Renal cortical epithelial cell (primary cell): ENCODE results near the gene PRKD1. TPM values are rescaled to one million over a fixed set of nuclear protein-coding genes. Genes with fewer than 3 reads are reported as not detected.
"Not testable (repeated sequence)": the region's sequence is repeated elsewhere in the genome, so short reads cannot be mapped to it uniquely, and the experiment has no call there.

ENCODE experiments used
- DNase-seq: peaks from one replicate; pipeline ENCODE4 v3.0.0-alpha.2; 2011; ENCODE audit warnings: low read depth
- total RNA-seq: library from RNA; depleted of rRNA; stranded (reverse); fragments of >200 nt; gene quantifications from 2 replicates; pipeline ENCODE4 v1.2.3, GENCODE V29; 2014

PRKD1 gene
- total RNA-seq, 1 donor from 2014 or later, result 39.1 TPM

GRCh38 chr14:29743531-29743930 is 184.1 kb downstream of the PRKD1 start:
- no peak for DNase-seq

- DNase-seq, result peak; percentile 49
These were observed 185.7 kb downstream of the PRKD1 start for GRCh38 chr14:29741909-29742401.

GRCh38 chr14:29740491-29740890 is 187.2 kb downstream of the PRKD1 start:
- peak; percentile 6 for DNase-seq

GRCh38 chr14:29738950-29739349 is 188.7 kb downstream of the PRKD1 start:
- DNase-seq, result no peak

DNA sequence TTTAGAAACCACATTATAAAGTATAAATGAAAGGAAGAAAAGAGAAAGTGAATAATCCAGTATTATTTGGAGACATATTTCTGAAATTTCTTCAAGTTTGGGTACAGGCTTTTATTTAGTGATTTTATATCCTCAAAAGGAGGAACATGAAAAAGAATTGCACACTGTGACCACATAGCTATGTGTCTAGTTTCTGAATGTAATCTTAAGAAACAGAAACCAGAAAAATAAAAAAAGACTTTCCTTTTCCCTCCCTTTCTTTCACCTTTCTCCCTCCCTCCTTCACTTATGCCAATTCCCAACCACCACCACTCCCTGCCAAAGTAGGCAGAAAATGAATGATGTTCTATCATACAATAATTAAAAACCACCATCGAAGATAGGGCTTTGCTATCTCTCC is 189.6 kb downstream of the PRKD1 start:
- no peak for DNase-seq

GRCh38 chr14:29735459-29735858 is 192.2 kb downstream of the PRKD1 start:
- DNase-seq, result no peak

DNA sequence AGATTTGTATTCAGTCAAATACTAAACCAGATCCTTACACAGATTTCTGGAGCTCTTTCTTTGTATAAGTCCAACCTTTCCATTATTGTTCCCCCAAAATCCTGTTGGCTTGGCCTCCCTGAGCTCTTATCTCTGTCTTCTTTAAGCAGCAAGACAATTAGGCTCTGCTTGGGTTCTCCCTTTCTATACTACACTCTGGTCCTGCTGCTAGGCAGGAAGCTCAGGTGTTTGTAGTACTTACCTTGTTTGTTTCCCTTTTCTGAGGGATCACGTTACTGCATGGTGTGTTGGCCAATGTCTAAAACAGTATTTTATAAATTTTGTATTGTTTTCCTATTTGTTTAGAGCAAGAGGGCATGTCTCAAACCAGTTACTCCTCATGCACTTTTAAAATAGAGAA is 192.9 kb downstream of the PRKD1 start:
- DNase-seq, result no peak

DNA sequence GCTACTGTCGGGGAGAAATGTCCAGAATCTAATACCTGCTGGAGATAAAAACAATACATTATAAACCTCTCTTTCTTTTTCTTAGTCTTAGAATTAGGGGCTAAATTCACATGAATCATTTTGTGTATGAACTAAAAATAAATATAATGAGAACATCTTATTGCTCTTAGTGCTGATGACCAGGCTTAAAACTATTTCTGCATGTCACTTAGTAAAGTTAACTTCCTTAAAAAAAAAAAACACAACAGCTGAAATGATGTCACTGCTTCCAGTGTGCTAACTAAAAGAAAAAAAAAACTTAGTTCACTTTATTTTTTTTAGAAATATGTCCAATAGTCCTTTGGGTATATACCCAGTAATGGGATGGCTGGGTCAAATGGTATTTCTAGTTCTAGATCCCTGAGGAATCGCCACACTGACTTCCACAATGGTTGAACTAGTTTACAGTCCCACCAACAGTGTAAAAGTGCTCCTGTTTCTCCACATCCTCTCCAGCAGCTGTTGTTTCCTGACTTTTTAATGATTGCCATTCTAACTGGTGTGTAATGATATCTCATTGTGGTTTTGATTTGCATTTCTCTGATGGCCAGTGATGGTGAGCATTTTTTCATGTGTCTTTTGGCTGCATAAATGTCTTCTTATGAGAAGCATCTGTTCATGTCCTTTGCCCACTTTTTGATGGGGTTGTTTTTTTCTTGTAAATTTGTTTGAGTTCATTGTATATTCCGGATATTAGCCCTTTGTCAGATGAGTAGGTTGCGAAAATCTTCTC is 200.9 kb downstream of the PRKD1 start:
- DNase-seq, result peak; percentile 37

GRCh38 chr14:29724991-29725390 is 202.7 kb downstream of the PRKD1 start:
- peak; percentile 59 for DNase-seq

- DNase-seq, result no peak
These were observed 204.8 kb downstream of the PRKD1 start for GRCh38 chr14:29722831-29723230.

DNA sequence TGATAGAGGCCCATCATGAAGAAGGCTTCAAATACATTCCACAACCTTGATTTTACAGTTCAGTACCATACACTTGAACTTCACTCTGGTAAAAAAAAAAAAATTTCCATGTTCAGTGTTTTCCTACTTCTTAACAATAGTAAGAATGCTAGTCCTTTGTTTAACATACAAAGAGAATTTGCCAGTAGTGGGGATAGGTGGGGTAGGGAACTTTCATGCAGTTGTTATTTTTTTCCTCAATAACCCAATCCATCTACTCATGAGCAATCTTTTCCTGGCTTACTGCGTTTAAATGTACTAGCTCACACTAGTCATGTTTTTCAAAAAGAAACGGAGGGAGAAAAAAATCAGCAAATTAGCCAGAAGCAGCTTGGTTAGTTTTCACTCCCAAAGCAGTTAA is 206.1 kb downstream of the PRKD1 start:
- no peak for DNase-seq

DNA sequence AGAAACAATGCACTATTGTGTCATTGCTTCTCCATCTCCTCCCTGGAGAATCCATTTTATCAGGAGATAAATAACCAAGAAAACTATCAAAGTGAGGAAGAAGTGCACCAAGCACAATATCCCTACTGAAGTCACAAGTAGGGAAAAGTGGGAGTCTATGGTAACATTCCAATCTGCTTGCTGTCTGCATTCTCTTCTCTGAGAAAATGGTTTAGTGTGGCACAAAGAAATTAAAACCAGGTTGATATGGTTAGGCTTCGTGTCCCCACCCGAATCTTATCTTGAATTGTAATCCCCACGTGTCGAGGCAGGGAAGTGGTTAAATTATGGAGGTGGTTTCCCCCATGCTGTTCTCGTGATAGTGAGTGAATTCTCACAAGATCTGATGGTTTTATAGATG is 209.7 kb downstream of the PRKD1 start:
- DNase-seq, result no peak

DNA sequence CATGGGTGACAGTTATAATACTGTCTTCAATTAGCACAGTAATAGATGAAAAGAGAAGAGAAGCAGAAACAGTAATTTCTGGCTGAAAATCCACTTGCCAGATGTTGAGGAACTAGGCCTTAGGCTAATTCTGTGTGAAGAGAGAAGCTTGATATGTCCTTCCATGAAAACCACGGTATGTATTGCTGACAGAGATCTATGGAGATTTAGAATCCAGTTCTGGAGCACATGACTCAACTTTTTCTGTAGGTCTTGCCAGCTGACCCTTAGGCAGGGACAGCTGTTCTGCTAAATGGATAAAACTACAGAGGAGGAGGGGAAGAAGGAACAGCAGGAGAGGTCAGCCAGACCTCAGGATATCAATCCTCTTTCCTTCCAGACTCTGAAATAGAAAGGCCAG is 211.5 kb downstream of the PRKD1 start:
- DNase-seq, result no peak

- DNase-seq, result no peak
These were observed 215.0 kb downstream of the PRKD1 start for GRCh38 chr14:29712601-29713000.

- peak; percentile 12 for DNase-seq
These were observed 217.6 kb downstream of the PRKD1 start for GRCh38 chr14:29710015-29710414.

DNA sequence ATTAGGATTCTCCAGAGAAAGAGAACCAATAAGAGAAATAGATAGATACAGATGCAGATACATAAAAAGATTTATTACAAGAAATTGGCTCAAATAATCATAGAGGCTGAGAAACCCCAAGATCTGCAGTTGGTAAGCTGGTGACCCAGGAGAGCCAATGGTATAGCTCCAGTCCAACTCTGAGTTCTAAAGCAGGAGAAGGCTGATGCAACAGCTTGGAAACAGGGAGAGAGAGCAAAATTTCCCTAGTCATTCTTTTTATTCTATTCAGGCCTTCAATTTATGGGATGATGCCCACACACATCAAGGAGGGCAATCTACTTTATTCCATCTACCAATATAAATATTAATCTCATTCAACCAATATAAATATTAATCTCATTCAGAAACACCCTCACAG is 218.2 kb downstream of the PRKD1 start:
- DNase-seq, result no peak

DNA sequence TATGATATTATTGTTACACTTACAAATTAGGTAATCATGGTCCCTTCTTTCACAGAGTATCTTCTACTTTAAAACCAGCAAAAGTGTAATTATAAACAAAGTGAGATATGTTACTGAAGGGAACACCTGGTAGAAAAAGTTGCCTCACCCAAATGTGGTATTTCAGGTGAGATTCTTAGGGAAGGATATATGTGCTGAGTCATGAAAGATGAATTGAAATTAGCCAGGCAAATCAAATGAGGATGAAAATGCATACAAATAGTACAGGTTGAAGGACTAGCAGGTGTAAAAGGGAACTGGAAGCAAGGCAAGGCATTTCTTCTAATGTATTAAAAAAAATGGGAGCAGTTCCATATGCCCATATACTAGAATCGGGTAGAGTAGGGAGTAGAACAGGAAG is 220.9 kb downstream of the PRKD1 start:
- DNase-seq, result peak; percentile 9

DNA sequence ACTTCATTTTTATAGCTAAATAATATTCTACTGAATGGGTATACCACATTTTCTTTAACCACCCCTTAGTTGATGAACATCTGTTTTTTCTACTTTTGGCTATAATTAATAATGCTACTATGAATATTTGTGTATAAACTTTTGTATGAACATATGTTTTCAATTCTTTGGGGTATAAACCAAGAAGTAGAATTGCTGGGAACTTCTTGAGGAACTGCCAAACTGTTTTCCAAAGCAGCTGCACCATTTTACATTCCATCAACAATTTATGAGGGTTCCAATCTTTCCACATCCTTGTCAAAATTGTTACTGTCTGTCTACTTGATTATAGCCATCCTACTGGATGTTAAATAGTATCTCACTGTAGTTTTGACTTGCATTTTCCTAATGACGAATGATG is 221.8 kb downstream of the PRKD1 start:
- no peak for DNase-seq

DNA sequence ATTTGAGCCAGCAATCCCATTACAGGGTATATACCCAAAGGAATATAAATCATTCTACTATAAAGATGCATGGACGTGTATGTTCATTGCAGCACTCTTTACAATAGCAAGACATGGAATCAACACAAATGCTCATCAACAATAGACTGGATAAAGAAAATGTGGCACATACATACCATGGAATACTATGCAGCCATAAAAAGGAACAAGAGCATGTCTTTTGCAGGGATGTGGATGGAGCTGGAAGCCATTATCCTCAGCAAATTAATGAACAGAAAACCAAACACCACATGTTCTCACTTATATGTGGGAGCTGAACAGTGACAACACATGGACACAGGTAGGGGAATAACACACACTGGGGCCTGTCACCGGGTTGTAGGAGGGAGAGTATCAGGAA is 238.1 kb downstream of the PRKD1 start:
- DNase-seq, result not testable (repeated sequence)

DNA sequence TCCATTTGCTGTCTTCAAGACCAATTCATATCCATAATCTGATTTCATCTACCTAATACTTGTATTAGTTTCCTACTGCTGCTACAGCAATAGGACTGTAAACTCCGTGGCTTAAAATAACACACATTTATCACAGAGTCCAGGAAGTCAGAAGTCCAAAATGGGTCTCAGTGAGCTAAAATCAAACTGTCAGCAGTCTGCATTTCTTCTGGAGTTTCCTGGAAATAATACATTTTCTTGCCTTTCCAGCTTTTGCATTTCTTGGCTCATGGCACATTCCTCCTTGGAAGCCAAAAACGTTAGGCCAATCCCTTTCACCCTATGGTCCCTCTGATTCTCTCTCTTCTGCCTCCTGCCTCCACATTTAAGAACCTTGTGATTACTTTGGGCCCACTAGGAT is 239.8 kb downstream of the PRKD1 start:
- DNase-seq, result no peak

GRCh38 chr14:29687071-29687765 is 240.4 kb downstream of the PRKD1 start:
- peak; percentile 54 for DNase-seq

DNA sequence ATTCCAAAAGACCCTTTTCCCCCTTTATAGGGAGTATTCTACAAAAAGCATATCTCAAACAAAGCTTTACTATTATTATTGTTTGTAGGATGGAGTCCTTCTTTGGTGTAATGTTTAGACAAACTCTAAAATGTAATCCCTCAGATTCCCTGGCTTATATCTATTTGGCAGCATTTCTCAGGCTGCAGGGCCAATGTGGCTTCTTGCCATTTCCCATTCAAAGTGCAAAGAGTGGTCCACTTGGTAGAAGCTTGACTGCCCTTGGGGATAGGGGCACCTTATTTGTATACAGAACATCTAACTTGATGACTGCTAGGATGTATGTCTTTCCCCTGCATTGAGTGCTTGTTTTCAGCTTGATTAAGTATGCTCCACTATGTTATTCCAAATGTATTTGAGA is 242.7 kb downstream of the PRKD1 start:
- DNase-seq, result no peak

DNA sequence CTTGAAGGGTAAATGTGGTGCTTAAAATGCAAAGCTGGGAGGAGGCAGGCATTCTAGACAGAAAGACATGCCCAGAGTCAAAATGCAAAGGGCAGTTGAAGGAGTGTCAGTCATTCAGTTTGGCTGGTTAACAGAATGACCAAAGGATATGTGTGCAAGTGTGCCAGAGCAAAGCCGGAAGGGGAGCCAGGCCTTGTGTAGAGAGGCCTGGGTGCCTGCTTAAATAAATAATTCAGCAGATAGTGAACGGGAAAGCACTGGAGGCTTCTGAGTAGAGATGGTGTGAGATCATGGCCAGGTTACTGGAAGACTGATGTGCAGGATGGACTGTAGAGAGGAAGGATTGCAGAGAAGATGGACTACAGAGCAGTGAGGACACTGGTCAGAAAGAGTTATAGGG is 244.9 kb downstream of the PRKD1 start:
- no peak for DNase-seq
